CD4-positive, alpha-beta T cell treated with Interleukin-1 beta for 1 hour (primary cell): ENCODE results near the gene PDE5A.
A peak's percentile ranks its signal among the peaks of the same experiment; 100 is the strongest.
"Not testable (repeated sequence)": the region's sequence is repeated elsewhere in the genome, so short reads cannot be mapped to it uniquely, and the experiment has no call there.

ENCODE experiments used
- DNase-seq, 2 donors: peaks; one replicate each; pipeline ENCODE4 v3.0.0-alpha.2; 2020 to 2022

Gene PDE5A

DNA sequence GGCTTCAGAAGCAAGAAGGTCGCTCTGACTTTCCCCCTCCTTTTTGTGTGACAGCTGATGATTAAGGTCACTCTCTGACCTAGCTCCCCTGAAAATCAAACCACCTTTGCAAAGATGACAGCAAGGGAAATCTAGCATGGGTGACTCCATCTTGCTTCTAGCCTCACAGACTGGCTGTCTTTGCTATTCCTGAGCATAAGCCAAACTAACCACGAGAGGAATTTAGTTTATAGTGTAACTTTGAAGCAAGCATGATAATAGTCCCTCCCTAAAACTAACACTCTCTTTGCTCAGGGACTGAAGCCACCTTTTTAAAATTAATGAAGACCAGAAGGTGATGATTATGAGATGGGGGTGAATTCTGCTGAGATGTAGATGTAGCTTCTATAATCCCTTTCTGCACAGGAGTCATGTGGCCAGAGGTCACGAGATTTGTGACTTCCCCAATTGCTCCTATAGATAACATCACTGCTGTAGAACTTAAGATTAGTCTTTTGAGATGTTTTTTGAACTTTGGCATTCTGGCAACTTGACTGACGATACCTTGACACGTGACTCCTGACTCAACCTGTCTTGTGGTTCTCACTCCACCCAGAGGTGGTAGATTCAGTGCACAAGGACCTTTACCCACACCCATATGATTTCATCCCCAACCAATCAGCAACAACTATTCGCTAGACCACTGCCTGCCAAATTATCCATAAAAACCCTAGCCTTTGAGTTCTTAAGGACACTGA, 14.9 kb upstream of the PDE5A start:
- DNase-seq = no peak

DNA sequence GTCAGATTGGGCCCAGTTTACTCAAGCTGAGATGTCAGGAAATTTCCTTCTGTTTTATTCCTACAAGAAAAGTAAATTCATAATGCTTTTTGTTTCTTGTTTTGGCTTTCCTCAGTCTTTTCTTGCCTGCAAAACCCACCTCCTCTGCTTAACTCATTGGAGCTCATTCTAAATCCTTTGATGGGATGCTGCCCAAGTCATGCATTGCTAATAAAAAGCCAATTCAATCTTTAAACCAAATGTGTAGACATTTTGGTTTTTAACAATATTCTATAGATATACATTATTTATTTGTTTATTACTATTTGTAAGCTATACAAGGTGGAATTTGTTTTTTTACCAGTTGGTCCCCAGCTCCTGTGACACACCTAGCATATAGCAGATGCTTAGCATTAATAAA, 13.2 kb upstream of the PDE5A start:
- no peak for DNase-seq

DNA sequence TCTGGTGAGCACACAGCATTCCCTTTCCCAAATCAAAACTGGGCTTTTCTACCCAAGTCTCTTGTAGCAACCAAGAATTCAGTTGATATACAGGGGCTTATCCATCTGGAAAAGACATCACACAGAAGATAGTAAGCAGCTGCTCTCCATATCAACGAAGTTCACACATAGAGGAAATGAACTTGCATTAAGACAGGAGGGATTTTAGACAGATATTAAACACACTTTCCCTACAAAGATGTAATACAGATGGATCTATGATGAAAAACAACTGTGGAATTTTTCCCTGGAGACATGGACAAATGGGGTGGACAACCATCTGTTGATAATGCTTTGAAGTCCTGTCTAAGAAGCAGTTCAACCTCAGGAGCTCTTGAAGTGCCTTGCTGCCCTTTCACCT, 9.8 kb upstream of the PDE5A start:
- no peak for DNase-seq

DNA sequence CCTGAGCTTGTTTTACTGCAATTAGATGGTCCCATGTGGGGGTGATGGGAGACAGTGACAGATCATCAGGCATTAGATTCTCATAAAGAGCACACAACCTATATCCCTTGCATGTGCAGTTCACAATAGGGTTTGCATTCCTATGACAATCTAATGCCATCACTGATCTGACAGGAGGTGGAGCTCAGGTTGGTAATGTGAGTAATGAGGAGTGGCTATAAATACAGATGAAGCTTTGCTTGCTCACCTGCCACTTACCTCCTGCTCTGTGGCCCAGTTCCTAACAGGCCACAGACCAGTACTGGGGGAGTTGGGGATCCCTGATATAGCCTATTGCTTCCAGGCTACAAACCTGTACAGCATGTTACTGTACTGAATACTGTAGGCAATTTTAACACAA, 8.2 kb upstream of the PDE5A start:
- DNase-seq = not testable (repeated sequence)

DNA sequence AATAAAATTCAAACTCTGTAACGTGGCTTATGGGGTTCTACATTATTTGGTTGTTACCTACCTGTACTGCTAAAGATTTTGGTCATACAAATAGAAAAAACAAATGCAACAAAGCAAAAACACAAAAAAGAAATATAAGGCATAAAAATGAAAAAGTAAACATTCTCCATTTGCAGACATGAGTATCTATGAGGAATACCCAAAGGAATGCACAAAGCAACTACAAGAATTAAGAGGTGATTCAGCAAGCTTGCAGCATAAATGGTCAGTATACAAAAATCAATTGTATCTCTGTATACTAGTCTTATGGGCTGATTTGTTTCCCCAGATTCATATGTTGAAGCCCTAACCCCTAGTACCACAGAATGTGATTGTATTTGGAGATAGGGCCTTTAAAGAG, 3.6 kb upstream of the PDE5A start:
- no peak for DNase-seq

DNA sequence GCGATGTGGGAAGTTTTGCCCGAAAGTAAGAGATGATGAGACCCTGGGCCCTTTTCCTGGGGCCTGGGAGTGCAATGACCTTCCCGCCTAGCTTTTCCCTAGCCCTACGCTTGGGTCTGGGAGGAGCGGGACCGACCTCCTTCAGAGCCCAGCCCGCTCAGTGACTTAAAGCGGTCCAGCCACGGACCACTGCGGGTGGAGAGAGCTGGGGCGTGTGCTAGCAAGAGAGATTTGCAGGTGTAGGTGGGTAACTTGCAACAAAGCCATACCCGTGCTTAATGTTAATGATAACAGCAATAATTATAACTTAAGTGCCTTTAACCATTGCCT, 503 bp upstream of the PDE5A start:
- DNase-seq = no peak

DNA sequence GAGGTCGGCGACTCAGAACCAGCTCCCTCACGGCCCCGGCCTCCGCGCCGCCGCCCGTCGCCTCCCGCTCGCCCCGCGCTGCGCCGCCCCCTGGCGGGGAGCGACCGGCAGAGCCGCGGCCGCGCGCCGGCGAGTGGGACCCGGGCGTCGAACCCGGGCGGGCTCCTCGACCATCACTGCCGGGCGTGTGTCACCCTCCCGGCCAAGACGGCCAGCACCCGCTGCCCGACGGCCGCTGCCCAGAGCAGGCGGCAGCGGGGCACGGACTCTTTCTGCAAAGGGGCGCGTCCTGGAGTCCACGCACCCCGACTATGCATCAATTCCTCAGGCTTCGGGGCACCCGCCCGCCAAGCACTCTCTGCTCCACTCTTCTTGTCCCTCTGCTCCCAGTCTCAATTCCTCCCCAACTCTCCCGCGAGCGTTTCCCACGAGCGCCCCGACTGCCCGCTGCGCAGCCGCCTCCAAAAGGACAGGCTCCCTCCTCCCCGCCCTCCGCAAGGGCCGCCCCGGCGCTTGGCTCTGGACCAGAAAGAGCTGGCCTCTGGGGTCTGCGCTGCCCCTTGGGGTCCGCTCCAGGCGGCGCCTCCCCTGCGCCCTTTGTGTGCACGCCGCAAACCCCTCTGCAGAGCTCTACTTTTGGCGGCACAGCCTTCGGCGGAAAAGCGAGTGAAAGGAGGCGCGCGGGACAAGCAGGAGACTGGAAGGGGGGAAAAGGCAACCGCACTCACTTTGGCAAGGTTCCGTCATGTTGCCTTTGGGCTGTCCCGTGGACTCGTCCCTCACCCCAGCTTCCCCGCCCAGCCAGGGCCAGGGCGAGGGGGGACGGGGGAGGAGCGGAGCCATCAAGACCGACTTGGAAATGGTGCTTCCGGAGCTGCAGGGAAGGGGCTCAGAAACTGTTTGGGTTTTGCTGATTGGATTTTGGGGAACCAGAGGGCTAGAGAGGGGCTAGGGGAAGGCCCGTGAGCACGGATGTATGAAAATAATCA, 1.0 kb downstream of the PDE5A start:
- peak; percentile 48 to 57 for DNase-seq

DNA sequence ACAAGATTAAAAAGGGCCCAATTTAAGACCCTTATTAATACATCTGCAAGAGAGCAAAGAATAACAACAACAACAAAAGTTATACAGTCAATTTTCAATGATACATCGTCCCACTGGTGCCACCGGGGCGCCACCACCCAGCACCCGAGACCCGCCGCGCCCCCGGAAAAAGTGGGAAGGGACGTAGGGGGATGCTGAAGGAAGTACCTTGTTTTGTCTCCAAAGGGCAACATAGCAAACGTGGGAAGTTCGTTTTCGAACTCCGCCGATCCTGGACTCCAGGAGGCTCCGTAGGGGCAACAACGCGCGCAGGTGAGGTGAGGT, 1.7 kb downstream of the PDE5A start:
- no peak for DNase-seq

DNA sequence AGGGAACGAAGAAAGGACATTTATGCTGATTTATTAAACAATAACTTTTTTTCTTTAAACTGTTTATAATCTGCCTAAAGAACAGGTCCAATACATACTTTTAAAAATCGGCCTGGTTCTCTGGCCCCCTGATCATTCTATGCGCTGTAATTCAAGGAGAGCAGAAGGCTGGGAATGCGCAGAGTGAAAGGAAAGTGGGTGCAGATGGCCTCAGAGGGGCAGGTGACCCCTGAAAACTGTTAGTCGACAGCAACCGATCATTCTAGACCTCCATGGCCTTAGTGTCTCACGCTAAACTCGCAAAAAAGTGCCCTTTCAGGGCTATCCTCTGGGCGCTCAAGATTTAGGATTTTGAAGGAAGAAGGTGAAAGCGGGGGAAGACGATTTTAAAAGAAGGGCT, 2.2 kb downstream of the PDE5A start:
- DNase-seq = no peak

DNA sequence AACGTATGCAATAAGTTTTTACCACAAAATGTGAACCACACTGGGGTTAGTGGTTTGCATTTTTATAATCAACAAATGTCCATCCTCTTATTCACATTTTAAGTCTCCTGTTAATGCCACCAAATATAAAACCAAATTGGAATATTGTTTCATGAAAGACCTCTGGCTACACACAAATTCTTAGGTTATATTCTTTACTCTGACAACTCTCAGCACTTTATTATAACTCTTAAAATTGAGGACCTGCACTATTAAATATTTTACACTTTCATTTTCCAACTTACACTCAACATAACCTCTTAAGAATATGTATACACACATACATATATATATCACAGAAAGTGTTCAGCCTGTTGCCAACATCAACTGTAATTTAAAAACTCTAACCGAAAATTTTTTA, 2.8 kb downstream of the PDE5A start:
- DNase-seq = no peak

DNA sequence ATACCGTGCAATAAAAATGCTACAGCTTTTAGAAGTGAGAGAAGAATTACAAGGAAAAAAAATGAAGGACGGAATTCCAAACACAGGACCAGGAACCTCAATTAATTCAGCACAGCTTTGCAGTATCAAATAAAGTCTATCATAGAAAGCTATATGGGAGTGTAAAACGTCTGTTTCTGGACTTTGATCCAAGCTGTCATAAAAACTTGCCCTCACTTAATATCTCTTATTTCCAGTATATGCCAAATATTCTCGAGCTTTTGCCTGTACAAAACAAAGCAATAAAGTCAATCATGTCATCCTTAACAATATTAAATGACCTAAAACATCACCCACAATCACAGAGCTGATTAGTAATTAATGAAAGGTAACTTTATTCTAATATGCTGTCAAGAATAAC, 4.2 kb downstream of the PDE5A start:
- no peak for DNase-seq

DNA sequence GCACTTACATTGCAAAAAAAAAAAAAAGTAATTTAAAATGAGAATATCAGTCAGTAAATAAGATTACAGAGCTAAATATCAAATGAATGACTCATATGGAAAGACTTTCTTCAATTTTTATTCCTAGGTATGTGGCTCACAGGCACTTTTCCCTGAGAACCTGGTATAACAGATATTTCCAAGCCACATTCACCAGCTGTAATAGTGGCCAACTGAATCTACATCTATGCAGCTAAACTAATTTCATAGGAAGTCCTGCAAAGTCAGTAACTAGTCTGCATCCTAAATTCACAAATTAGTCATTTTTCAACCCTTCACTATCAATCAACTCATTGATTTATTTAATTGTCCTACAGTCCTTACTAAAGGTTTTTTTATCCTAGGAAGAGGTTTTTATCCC, 5.6 kb downstream of the PDE5A start:
- no peak for DNase-seq

DNA sequence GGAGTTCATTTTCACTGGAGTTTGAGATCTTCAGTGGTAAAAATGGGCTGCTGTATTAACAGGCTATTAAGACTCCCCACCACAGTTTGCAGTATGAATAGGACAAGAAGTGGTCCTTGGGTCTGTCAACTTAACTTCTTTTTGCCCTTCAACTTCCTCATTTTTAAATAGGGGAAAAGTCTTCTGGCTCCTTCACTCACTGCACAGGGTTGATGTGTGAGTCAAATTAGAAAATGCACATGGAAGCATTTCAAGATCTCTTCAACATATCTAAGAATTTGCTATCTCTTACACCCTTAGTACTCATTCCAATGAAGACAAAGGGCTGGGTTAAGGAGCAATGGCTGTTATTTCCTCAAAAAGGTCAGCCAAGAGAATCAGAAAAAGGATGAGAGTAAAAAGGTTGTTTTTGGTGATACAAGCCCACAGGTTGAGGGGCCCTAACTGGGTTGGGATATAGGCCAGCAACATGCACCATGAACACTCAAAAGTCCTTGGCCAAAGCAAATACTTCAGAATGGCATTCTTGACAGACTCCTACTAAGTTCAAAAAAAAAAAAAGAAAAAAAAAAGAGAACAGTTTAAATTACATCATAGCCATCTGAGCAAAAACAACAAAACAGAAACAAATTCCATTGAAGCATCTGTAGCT, 13.4 kb downstream of the PDE5A start:
- DNase-seq = no peak

DNA sequence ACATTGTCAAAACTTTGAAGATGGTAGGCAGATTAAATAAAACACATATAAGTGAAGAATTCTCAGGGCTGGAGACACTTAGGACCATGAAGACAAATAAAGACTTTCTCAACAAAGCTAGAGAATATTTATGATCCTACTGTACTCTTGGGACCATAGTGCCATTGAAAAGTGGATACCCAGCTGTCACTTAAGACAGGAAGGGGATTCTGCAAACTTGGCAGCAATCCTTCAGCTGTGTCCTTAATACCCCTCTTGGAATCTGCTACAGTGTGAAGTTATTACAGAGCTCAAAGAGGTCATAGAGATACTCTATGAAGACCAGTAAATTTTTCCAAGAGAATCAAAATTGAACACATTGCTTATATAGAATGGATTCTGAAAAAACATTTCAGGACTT, 24.3 kb downstream of the PDE5A start:
- no peak for DNase-seq

DNA sequence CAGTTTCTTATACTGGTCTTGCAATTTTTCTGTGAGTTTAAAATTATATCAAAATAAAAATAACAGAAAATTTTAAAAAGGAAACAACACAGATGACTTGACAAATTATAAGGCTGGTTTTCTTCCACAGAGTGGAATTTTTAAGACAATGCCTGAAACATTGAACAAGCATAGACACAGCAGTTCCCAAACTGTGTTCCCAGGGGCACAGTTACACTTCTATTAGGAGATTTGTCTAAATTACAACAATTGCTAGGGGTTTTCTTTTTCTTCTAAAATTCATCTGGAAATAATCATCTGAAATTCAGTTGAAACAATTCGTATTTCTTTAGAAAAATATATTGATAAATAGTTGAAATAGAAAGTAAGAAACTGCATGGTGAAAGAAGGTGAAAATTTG, 26.2 kb downstream of the PDE5A start:
- no peak for DNase-seq

DNA sequence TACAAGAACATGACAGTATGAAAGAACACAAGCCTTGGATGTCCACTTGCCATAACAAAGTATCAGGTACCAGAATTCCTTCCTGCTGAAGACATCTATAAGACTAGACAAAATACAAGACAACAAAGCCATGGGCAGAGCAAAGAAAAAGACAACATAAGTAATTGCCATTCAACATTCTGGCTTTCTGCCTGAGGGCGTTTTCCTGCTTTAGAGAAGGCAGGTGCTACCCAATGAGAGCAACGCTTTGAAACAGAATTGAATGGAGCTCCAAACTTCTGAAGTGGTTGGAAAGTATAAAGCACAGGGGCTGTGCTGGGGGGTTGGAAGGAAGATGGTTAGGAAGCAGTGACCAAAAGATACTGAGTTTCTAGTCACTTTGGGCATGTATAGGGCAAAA, 30.1 kb downstream of the PDE5A start:
- DNase-seq = no peak

DNA sequence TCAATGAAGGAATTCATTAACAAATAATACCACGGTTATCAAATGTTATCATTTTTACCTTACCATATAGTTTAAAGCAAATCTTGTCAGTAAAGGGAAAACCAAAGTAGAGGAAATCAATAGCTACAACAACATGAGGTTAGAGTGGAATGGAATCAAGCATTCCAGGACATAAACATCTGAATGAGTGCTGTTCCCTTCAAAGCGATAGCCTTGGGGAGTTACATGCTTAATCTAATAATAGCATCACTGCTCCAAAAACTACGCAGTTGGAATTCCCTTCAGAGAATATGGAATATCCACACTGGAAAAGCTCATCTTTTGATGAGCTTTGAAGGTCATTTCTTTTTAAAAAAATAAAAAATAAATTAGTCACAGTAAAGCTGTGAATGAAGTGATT, 31.2 kb downstream of the PDE5A start:
- DNase-seq = no peak

DNA sequence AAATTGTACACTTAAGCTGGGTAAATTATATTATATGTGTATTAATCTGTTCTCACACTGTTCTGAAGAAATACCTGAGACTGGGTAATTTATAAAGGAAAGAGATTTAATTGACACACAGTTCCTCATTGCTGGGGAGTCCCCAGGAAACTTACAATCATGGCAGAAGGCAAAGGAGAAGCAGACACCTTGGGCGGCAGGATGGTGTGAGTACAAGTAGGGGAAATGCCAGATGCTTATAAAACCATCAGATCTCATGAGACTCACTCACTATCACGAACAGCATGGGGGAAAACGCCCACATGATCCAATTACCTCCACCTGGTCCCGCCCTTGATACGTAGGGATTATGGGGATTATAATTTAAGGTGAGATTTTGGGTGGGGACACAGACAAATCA, 34.9 kb downstream of the PDE5A start:
- DNase-seq = no peak

DNA sequence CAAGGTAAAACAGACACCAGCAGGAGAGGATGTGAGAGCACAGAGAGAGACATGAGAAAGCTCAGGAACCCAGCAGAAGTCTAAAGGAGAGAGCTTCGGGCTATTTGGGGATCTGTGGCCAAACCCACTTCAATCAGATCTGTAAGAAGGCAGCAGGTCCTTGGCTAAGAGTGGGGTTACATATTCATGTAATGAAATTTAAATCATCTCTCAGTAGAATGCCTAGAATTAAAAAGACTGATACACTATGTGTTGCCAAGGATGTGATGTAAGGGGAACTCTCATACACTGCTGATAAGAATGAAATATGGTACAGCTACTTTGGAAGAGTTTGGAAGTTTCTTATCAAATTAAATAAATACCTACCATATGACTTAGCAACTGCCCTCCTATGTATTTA, 35.8 kb downstream of the PDE5A start:
- no peak for DNase-seq

DNA sequence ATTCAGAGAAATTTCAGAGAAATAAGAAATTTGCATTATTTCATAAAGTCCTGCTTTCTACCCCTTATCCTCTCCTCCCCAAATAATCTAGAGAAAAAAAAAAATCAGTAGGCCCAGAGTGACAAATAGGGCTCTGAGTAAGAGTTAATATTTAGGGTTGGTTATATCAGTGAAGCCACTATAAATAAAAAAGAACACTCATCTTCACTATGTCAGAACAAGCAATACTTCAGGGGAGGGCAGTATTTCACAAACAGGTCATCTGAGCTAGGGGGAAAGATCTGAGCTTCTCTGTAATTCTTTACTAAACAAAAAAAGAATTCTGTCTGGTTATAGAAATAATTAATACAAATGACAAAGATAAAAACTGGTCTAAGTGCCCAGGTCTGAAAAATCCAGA, 39.4 kb downstream of the PDE5A start:
- DNase-seq = no peak

DNA sequence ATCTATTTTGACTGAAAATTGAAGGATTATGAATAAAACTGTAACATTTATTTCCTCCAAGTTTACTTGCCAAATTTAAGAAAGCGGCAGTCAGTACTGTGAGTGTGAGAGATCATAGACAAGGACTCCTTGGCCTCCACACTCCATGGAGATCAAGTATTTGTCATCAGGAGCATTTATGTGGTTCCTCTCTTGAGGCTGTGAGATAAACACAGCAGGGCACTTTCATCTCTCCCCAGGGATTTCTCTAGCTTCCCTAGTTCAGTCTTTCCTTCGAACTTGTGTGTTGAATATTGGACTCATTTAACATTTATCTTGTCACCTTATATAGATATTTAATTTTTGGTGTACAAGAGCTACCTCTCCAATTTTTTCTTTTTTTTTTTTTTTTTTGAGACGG, 40.8 kb downstream of the PDE5A start:
- no peak for DNase-seq

DNA sequence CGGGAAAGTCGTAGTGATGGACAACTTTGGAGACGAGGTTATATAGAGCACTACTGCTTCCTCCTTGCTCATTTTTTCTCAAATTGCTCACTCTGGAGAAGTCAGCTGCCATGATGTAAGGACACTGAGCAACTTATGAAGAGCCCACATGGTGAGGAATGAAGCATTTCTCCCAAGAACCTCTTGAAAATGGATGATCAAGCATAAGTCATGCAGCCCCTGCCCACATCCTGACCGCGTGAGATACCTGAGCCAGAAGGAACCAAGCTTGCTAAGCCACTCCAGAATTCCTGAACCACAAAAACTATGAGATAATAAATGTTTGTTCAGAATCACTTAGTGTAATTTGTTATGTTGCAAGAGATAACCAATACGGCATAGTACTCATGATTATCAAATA, 42.8 kb downstream of the PDE5A start:
- DNase-seq = no peak

DNA sequence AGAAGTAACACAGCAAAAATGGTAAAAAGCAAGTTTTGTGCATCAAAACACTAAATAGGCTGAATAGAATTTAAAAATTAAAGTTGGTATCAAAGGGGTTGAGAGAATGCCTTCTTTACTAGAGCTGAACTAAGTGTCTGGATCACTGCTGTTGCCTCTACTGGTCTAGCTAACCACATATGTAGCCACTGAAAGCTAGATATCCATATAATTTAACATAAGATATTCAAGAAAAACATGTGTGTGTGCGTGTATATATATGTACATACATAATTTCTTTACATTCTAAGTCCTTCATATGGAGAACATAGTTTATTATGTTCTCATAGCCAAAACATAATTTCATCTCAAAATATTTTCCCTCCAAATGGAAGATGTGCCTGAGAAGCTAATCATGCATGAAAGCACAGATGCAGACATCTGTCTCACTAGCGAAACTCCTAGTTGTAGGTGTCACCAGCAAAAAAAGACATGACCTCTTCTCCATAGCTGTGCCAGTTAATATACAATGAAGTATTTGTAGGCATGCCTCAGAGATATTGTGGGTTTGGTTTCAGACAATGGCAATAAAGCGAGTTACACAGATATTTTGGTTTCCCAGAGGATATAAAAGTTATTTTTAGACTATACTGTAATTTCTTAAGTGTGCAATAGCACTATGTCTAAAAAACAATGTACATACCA, 47.3 kb downstream of the PDE5A start:
- no peak for DNase-seq

DNA sequence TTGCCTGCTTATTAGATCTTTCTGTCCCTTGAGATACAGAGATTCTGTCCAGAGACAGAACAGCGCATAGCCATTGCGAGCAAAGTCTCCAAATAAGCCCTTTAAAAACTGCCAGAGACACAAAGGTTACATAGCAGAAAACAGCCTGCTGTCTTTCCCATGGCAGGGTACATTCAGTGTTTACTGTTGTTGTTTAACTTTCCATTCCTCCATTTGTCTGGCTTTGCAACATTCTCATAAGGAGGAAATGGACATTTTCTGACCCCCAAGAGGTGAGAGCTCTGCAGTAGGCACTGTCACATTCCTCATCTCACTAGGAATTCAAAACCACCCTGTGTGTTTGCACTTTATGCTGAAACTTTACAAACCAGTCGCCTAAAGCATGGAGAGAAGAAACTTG, 48.3 kb downstream of the PDE5A start:
- DNase-seq = no peak
